GM19240 (cell line): ENCODE measurements around the gene SEL1L3.

Experiments
- DNase-seq: peaks from one replicate; pipeline ENCODE4 v3.0.0; 2011; ENCODE audit warnings: low spot score; ENCODE audit not compliant: insufficient read length

SEL1L3 gene

DNA sequence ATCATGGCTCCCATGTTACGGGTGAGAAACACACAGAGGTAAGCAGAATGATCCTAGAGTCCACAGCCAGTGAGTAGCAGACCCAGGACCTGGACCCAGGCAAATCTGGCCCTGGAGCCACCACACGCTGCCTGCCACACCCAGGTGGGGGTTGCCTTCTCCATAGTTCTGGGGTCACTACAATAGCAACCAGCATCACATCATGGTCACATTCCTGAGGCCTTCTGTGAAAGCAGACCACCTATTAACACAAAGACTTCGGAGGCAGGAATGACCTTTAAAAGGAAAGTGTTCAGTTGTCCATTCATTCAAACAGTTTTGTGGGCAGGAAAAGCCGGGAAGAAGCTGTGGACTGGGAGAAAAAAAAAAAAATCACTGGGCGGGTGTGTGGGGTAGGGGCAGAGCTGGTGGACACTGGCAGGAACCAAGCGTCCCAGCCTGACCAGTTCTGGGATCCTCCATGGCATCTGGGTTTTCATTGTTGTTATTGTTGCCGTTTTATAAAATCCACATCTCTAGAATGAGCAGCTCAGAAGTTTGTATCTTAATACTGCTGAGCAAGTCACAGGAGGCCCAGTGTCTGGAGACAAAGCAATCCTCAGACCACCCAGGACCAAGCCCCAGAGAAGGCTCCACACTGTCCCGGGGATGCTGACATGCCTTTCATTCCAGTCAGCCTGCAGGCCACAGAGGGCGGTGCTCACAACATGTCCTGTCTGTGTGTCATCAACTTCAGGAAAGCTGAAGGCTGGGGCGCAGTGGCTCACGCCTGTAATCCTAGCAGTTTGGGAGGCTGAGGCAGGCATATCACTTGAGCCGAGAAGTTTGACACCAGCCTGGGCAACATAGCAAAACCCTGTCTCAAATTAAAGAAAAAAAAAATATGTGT is 67.0 kb downstream of the SEL1L3 start:
- DNase-seq = no peak

DNA sequence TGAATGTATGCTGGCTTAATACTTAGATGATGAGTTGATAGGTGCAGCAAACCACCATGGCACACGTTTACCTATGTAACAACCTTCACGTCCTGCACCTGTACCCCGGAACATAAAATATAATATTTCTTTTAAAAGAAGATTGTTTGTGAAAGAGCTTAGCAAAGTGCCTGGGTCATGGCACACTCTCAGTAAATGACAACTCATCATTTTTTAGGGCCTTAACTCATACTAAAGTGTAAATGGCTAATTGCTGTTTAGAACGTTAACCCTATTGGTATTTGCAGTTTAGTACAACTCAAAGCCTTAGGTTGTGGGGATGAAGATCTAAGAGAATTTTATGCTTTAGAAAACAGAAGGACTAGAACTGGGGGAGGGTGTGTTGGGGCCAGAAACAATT is 67.7 kb downstream of the SEL1L3 start:
- DNase-seq = no peak

DNA sequence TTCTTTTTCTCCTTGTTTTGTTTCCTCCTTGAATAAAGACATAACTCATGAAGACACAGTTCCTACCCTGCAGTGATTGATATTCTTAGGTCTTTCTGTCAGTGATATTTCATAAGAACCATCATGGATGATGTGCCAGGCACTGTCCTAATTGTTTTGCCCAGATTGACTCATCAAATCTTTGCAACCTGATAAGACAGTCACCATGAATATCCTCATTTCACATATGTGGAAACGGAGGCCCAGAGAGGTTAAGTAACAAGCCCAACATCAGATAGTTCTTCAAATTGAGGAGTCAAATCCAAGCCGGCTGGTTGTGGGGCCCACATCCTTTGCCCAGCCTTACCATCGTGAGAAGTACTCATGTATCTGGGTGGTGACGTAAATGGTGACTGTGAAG is 69.9 kb downstream of the SEL1L3 start:
- DNase-seq = no peak

DNA sequence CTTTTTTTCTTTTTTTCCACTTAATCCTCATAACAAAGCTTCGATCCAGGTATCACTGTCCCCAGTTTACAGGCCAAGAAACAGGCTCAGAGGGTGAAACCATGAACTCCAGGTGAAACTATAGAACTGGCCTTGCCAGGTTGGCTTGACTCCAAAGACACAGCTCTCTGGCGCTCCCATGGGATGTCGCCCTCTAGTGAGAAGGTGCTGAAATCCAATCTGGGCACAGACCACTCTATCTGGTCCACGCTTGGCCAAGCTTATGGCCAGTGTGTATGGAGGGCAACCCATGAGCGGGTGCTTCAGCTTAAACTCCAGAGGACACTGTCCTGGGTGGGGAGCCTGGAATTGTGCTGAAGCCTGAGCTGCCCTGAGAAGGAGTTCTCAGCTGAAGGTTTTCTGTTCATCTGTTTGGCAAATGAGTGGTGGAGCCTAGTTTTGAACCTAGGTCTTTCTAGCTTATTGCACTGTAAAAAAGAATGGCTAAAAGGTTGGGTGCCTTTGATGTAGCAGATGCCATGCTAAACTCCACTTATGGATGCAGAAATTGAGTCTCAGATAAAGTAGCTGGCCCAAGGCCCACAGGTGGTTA is 70.5 kb downstream of the SEL1L3 start:
- no peak for DNase-seq

DNA sequence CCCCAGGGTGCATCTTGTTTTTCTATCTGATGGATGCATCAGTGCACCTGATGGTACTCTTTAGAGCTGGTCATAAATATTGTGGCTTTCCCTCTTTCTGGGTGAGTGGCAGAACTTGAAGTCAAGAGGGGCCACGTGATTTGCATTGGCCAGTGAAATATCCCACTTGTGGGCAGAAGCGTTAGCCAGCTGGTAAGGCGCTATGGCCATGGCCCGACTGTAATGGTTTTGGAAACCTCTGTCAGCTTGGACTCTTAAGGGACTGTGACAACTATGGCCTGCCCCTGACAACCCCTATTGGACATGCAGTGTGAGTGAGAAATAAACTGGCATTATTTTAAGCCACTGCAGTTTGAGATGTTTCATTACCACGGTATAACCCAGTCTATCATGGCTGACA is 72.8 kb downstream of the SEL1L3 start:
- no peak for DNase-seq

DNA sequence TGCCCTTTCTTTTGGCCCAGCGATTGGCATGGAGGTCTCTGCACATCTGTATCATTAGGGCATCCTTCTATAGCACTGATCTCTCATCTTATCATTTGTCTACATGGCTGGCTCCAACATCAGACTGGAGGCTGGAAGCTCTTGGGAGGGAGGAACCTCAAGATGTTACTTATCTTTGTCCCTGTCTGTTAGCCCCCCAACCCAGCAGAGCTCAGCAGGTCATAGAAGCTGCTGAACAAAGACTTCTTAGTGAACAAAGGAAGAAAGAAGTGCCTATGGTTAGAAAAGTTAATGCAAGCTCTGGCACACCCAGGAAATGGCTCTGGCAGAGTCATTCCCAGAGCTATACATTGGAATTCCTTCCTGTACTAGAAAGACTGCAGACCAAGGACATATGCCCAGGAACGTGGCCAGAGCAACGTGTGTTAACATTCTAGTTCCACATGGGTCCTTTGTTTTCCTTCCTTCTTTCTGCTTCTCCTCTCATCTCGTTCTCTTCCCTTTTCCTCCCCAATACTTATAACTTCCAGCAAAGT is 74.0 kb downstream of the SEL1L3 start:
- DNase-seq = no peak

DNA sequence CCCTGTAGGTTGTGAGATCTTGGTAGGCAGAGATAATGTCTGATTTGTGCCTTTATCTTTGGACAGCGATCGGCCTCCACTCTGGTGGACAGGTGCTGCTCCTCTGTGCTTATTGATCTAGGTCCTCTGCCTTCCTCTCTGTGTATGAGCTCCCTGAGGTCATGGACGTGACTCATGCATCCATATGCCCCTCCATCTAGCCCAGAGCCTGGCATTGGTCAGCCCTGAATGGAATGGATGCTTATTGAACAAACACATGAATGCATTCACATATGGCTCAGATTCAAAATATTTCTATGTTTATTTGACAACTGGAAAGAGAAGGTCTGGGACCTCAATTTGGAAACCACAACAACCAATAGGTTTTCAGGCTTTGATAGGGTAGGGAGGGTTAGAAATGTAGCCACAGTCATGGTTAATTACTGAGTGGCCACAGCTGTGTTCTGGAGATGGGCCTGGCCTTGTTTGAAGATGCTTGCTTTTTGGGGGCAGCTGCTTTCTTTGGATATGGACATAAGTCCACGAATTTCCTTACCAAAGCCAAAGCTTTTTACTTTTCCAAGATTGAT is 76.2 kb downstream of the SEL1L3 start:
- DNase-seq = no peak

DNA sequence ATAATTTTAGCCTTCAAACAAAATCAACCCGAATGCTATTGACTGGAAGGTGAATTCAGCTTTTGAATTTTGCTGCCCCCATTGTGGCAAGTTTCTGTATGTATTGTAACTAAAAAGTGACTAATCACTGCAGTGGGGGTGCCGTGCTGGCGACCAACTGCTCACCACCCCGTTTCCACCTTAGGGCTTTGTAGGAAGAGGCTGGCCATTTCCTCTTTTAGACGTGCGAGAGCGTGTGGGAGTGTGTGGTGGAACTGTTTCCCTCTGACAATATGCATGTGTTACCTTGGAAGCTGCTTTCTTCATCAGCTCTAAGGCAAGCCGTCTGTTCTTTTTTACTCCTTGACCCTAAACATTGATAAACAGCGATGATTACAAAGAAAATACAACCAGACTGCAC is 78.8 kb downstream of the SEL1L3 start:
- DNase-seq = no peak

DNA sequence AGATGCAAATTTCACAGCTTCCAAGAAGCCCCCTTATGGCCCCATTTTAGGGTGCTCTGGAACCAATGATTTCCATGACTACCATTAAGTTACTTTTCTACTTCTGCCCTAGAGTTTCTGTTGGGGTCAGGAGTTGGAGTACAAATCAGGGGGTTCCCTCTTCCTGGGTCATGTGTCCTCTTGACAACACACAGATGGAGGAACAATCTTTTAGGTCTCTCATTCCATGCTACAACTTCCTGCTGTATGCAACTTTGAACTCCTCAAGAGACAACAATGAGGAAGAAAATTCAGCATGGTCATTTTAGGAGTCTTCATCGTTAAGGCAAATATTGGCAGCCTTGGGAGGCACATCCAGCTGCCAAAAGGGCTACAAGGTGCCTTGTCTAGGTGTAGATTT is 79.7 kb downstream of the SEL1L3 start:
- DNase-seq = no peak

DNA sequence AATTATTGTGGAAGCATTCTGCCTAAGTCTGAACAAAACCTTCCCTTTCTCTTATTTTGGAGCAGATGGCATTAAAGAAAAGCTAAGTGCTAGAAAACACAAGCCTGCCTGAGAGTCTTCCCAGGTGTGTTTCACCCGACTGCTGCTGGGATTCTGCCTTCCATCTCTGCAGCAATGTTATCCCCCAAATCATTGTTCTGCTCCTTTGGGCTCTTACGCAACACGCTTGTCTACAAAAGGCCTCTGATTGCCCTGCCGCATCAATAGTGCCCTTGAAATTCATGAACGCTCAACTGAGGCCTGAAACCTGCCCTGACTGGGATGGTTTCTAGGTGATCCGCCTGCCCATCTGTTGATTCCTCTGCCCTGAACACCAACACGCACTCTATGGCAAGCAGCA is 80.3 kb downstream of the SEL1L3 start:
- no peak for DNase-seq

DNA sequence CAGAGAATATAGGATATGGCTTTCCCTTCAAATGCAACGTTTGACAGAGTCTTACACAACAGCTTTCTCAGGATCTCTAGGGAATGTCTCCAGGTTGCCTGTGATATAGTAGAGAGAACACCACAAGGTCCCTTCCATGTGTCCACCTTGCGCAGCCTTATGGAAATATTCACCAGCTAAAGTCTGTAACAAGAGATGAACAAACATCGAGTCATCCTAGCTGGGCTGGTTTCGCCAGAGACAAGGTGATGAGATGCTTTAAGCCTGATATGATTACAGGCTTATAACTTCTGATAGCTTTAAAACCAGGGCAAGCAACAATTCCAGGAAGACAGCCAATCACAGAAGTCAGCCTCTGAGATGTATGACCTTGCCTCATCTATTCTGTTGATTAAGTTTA is 83.8 kb downstream of the SEL1L3 start:
- DNase-seq = no peak

DNA sequence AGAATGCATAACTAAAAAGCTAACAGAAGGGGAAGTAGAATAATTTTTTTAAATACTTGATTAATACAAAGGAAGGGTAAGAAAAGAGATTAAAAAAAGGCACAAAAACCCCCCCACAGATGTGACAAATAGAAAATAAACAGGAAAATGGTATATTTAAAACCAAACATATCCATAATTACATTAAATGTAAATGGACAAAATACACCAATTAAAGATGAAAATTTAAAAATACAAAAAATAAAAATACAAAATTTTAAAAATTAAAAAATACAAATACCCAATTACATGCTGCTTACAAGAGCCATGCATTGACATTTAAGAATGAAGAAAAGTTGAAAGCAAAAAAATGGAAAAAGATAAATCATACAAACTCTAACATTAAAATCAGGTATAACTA is 86.0 kb downstream of the SEL1L3 start:
- no peak for DNase-seq

DNA sequence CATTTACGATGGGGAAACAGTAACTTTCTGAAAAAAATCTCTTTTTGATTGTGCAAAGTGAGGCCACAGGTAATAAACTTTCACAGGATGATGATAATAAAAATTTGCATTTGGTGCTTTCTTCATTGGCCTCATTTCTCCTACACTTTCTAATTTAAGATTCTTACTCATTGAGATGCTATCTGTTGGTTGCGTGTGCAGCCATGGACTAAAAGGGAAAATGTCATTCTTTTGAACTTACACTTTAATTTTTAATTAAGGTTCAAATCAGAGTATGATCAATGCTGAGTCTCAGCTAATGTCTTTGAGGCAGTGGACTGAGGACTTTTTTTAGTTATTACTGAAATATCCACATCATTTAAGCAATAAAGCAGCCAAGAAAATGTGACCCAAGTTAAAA is 87.6 kb downstream of the SEL1L3 start:
- DNase-seq = no peak

DNA sequence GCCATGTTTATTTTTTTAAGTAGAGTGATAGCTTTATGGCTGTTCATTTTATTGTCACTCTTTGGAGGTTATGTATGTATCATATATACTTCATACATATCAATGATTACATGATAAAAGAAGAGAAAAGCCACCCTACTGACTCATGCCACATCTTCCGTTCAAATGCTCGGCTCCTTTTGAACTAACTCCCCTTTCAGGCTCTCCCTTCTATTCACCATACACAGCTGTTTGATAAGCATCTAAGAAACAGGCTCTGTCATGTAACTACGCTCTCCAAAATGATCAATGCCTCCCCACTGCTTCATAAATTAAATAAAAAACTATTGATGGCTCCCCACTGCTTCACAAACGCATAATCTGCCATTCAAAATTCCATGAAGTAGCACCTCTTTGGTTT is 89.4 kb downstream of the SEL1L3 start:
- DNase-seq = no peak

DNA sequence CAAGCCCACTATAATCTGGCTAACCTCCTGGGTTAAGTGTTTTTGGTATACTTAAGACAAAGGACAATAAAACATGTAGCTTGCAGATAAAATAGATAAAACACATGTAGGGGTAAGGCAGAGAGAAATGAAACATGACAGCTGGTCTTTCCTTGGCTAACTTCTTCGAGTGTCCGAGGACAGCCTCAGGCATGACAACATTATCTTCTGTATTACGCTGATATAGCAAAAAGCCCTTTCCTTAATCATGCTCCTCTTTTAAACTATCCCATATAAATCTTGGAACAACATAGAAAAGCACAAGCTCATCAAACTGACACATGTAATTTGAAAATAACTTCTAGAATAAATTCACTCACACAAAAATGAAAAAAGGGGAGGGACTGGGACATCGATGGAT is 91.1 kb downstream of the SEL1L3 start:
- DNase-seq = no peak

DNA sequence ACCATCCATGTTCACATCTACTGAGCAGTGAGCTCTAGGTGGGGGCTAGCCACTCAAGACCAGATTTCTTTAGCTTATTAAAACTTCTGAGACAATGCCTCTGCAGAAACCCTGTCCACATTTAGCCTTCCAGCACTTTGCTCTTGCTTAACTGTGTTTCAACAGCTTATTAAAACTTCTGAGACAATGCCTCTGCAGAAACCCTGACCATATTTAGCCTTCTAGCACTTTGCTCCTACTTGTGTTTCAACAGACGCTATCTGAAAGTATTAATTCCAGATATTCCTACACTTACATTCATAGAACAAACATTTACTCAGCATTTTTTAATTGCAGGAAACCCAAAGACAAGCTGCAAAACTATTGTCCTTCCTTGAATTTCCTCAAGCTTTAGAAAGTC is 91.9 kb downstream of the SEL1L3 start:
- DNase-seq = no peak

DNA sequence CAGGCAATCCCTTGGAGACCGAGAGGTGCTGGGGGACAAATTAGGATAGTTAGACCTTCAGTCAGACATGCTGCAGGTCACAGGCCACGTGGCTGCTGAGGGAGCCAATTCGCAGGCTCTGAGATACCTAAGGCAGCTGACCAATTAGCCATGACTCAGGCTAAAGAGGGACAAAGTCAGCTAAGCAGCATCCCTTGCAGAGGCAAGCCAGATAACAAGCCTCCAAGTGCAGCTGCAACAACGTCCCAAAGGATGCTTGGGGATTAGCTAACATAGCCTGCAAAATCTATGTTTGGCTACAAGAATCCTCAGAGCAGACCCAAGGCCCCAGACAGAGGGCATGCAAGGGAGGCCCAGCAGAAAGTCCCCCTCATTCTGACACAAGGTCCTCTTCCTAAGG is 93.5 kb downstream of the SEL1L3 start:
- no peak for DNase-seq

DNA sequence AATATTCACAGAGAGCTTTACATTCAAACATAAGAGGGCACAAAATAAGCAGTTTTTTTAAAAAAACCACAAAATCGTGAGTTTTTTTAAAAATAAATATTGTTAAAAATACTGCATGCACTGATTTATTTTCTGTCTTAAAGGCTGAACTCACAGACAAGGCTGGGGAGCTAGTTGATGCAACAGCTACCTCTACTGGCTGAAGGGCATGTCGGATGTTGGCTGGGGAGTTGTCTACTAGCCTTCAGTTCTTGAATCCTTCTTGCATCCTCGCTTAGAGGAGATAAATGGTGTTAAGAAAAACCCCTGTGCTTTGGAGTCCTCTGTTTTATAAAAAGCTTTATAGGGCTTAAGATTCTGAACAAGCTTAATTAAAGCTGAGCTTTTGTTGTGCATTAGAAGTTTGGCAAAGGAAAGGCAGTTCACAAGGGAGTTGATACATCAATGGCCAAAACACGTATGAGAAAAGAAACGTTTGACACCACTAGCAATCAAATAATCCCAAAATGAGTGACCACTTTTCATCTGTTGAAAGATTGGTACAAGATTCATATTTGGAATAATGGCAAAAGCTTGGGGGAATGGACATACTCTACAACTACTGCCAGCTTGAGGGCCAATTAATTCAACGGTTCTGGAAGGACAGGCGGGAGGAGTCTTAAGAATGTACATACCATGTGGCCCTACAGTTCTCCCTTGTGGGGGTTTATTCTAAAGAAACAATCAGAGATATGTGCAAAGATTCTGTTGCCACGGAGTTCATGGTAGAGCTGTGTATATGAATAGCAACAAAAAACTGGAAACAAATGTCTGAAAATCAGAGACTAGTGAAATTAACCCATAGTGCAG is 94.7 kb downstream of the SEL1L3 start:
- no peak for DNase-seq

DNA sequence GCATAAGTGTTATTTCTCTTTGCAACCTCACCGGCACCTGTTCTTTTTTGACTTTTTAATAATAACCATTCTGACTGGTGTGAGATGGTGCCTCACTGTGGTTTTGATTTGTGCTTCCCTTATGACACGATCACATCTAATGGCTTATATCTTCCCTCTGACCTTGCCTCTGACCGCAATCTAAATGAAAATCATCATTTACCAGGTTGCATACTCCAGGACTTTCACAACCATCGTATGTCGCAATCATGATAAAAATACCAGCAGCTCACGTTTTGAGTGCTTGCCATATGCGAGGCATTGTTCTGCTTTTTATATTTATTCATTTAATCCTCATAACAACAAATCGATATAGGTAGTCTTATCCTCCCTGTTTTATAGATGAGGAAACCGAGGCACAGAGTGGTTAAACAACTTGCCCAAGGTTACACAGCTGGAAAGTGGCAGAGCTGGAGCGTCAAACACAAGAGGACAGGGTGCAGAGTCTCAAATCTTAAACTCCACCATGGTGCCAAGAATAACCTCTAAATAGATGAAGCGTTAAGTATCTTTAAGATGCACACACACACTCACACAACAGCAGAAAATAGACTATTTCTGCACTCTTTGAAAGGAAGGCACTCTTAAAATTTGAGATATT is 102.2 kb downstream of the SEL1L3 start:
- DNase-seq = no peak

DNA sequence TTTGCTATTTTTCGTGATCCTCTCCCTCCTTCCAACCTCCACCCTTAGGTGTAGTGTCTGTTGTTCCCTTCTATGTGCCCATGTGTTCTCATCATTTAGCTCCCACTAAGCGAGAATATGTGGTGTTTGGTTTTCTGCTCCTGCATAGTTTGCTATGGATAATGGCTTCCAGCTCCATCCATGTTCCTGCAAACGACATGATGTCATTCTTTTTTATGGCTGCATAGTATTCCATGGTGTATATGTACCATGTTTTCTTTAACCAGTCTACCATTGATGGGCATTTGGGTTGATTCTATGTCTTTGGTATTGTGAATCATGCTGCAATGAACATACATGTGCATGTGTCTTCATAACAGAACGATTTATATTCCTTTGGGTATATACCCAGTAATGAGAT is 102.7 kb downstream of the SEL1L3 start:
- no peak for DNase-seq

DNA sequence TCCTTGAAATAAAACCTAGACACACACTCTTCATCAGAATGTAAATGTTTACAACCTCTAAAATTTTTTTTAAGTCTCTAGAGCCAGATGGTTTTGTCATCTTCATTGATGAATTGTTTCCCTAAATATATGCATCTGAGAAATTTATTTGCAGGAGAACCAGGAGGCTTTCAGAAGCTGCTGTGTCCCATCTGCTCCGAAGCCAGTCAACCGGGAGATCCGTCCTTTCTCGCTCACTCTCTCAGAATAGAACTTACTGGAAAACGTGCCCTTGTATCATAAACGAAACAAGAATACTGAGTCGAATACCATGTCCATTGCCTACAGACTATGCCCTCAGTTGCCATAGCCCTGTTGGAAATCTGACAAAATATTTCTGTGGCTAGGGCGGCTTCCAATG is 103.7 kb downstream of the SEL1L3 start:
- no peak for DNase-seq
